Ecto neural progenitor cell (in vitro differentiated cells): Measurements from ENCODE around the gene POU2AF1.
"Not testable (repeated sequence)": the region's sequence is repeated elsewhere in the genome, so short reads cannot be mapped to it uniquely, and the experiment has no call there.

Source experiments
- DNase-seq: peaks from one replicate; pipeline ENCODE4 v3.0.0-alpha.2; 2018; ENCODE audit warnings: low spot score

The POU2AF1 gene

DNA sequence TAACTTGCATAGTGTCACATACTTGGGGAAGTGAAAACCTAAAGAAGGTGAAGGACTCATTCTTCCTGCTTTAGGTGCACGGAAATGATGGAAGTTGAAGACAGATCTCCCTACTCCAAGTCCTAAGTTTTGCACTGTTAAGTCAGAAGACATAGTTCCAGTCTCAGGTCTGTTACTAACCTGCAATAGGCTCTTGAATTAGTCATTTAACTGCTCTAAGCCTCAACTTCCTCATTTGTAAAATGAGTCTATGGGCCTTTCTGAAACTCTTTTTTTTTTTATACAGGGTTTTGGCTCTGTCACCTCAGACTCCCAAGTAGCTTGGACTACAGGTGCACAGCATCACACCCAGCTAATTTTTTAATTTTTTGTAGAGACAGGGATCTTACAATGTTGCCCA, 30.8 kb upstream of the POU2AF1 start:
- DNase-seq, result no peak

DNA sequence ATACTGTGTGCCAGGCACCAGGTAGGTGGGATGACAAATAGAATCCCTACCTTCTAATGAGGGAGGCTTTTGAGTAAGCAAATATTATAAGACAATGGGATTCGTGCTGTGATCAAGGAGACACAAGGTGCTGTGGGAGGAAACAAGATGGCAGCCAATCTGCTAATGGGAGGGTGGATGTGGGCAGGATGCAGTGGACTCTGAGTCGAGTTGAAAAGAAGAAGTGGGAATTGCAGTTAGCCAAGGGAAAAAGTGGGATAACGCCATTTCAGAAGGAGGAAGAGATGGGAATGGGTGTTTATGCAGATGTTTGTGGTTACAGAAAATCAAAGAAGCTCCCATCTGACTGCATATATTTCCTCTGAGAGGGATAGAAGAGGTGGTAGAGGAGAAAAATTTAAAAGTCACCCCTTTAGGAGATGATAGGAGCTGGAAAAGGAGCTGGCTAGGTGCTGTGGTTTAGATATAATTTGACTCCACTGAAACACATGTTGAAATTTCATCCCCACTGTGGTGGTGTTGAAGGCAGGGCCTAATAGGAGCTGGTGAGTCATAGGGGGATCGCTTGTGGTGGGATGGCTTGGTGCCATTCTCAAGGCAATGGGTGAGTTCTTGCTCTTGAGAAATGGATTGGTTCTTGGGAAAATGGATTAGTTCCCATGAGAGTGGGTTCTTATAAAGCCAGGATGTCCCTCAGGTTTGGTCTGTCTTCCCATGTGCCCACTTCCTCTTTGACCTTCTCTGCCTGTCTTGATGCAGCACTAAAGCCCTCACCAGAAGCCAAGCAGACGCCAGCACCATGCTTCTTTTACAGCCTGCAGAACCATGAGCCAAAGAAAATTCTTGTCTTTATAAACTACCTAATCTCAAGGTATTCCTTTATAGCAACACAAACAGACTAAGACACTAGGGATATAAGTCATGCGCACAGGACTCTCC, 30.0 kb upstream of the POU2AF1 start:
- DNase-seq, result no peak

DNA sequence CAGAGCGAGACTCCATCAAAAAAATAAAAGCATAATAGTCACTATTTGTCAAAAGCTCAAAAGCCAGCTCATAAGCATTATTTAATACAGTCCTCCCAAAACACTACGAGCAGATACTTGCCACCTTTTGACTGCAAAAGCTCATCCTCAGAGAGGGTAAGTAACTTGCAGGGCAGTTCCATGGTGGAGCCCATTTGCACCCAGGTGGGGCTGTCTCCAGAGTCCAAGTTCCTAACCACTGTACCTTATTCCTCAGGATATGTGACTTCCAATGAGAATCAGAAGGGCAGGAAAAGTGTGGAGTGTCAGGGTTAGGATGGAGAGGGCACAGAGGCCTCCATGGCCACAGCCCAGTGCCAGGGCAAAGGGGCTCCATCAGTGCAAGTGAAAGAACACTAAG, 28.6 kb upstream of the POU2AF1 start:
- no peak for DNase-seq

DNA sequence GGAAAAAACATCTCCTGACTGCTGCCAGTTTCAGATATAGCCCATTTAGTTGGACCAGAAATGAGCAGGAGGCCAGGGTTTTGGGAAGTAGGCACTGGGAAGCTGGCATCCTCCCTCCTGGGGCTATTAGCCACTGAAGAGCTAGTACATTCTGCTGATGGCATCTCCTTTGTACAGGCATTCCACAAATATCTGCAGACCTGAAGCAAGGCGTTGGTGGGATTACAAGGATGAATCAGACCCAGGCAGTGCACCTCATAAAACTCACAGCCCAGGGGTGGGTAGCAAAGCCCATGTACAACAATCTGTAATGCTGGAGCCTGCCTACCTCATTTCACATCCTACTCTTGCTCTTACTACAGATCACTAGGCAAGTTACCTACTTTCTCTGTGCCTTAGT, 27.5 kb upstream of the POU2AF1 start:
- no peak for DNase-seq

DNA sequence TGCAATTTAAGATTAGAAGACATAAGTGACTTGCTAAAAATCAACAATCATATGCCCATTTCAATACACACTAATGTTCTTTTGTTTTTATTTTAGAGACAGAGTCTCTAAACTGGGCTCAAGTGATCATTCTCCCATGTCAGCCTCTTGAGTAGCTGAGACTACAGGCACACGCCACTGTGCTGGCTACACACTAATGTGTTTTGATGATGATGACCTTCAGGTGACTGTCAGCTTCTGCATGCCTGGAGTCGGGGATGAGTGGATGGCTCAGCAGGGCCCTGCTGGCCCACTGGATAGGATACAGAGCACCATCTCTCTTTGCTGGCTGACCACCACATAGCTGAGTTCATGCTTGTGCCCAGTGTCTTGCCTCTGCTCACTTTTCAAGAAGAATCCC, 27.0 kb upstream of the POU2AF1 start:
- DNase-seq, result no peak

DNA sequence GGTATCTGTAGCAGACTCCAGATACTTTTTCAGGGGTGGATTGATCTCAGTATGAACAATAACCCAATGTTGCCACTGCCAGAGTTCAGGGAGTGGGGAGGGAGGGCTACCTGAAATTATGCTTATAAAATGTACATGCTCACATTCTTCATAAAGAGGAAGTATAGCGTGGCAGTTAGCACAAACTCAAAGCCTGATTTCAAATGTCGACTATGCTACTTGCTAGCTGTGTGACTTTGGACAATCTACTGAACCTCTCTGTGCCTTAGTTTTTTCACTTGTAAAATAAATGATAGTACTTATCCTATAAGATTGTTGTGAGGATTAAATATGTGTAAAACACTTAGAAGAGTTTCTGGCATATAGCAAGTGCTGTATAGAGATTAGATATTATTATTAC, 26.5 kb upstream of the POU2AF1 start:
- DNase-seq, result no peak

DNA sequence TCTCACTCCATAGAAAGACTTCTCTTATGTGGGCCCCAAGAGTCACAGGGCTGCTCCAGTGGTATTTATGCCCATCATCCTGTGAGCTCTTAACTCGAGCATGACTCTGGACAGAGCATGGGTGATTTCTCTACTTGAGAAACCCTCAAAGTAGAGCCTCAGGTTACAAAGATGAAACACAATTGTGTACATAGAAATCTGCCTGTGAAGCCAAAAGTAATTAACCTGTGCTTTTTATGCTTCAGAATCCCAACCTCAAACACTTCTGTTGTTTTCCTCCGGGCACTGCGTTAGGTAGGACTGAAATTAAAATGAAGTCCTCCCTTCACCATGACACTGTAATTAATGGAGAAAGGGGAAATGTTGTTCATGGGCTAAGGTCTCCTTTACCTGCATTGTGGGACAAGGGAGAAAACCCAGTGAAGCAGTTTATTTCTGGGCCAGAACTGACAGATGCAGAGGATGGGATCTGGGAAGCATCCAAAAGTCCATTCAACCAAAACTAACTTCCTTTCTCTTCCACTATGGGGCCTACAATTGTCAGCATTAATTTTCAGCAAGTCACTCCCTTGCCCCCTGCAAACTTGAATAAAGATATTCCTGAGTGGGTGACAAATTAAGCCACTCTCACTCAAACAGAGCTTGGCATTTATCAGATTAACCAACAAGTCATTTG, 24.1 kb upstream of the POU2AF1 start:
- DNase-seq, result no peak

DNA sequence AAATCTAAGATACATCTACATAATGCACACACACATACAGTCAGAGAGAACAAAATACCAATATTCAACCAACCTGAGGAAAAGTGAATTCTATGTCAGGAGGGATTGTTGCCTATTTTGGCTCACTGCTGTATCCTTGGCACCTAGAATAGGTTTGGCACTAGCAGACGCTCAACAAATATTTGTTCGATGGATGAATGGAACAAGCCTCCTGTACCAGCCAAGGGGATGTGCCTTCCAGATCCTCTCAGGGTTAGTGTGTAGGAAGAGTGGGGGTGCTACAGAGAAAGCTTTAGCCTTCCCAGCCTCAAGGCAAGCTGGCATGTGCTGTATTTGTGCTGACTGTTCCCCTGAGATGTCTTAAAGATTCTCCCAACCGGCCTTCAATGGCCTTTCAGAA, 23.3 kb upstream of the POU2AF1 start:
- no peak for DNase-seq

DNA sequence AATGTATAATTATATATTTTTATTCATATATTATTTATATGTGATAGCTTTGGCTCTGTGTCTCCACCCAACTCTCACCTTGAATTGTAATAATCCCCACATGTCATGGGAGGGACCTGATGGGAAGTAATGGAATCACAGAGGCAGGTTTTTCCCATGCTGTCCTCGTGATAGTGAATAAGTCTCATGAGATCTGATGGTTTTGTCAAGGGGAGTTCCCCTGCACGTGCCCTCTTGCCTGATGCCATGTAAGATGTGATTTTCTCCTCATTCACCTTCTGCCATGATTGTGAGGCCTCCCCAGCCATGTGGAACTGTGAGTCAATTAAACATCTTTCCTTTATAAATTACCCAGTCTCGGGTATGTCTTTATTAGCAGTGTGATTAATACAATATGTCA, 22.9 kb upstream of the POU2AF1 start:
- not testable (repeated sequence) for DNase-seq

DNA sequence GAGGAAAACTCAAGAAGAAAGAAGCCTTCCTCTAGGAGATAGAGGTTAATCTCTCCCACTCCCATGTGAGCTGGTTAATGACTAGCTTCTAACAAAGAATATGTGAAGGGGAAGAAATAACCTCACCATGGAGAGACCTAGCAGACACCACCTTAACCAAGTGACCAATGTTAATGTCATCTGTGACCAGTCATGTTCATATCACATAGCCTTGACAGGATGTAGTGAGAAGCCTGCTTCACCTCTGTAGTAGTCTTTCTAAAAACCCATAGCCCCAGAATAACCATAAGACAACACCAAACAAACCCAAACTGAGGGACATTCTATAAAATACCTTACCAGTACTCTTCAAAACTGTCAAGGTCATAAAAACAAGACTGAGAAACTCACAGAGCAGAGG, 21.5 kb upstream of the POU2AF1 start:
- DNase-seq, result no peak

DNA sequence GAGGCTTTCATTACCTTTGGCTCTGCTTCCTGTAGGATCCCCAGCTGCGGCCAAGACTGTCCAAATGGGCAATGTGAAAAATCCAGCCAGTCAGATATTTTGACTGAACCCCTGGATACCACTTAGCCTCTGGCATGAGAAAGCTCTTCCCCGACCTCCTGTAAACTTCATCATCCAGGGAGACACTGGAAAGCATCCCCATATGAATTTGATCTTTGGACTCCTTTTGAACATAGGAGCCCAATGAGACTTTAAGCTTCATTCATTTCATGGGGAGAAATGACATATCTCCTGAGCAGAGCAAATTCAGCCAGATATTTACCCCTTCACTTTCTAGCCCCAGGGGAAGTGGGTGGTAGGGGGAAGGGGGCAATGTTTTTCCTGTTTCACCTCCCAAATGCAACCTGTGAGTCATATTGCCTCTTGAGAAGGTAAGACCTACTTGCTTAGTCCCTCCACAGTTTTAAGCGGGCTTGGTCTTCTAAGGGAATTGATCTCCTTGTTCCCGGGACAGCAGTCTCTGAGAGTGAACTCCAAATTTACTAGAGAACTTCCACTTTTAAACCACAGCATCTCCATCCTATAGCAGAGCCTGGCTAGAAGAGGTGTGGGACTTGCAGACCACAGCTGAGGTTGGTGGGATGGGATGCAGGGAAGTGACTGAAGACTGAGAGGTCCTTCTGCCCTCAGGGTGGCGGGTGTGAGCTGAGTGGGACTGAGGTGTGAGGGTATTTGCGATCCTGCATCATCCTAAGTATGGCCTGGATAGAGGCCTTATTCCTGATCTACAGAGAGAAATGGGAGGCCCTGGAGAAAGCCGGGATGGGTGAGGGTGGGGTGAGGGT, 20.3 kb upstream of the POU2AF1 start:
- DNase-seq, result no peak

DNA sequence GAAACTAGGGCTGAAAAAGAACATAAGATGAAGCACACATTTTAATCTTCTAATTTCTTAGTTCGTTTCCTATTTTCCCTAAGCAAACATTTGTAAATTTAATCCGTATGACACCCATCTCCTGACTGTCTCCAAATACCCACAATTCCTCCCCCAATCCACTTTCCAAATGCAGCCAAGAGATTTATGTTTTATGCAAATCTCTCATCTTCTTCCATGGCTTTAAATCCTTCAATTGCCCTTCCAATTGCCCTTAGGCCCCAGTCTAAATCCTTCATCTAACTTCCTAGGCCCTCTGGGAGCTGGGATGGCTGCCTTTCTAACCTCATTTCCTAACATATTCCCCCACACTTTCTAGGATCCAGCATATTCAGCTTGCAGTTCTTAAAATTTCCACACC, 18.0 kb upstream of the POU2AF1 start:
- DNase-seq, result no peak

DNA sequence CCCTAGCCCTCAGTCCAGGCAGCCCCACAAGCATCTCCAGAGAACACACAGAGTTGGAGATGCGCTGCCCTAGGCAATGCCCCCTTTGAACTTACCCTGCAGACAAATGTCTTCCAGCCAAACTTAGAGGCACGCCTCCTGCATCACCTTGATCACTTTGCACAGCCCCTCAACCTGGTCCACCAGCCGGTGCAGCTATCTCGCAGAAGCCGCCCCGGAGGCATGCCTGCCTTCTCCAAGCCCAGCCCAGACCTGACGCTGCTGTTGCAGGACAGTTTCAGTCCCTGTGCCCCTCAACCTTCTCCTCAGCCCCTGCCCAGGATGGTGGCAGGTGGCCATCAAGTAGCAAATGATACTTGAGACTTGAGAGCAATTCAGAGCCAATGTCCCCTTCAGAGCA, 16.7 kb upstream of the POU2AF1 start:
- no peak for DNase-seq

DNA sequence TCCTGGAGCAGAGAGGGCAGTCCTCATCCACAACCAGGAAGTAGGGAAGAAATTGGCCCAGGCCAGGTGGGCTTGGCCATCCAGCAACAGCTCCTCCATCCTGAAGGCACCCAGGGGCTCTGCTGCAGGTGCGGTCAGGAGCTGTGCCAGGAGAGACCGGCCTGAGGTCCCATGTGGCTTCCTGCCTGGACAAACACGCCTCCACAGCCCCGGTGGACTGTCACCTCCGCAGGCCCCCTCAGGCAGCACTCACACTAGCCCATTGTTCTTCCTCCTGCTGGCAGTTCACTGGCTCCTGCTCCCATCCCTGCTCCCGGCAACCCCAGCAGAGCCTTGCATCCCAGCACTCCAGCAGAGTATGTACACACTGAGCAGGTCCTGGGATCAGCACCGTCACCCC, 16.0 kb upstream of the POU2AF1 start:
- DNase-seq, result no peak

DNA sequence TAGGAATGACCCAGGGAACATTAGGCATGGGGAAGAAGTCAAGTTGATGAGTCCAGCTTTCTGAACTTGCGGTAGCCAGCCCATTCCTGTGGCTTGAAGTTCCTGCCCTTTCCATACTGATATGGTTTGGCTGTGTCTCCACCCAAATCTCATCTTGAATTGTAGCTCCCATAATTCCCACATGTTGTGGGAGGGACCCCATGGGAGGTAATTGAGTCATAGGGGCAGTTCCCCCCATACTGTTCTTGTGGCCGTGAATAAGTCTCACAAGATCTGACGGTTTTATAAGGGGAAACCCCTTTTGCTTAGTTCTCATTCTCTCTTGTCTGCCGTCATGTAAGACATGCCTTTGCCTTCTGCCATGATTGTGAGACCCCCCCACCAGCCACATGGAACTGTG, 15.1 kb upstream of the POU2AF1 start:
- not testable (repeated sequence) for DNase-seq

DNA sequence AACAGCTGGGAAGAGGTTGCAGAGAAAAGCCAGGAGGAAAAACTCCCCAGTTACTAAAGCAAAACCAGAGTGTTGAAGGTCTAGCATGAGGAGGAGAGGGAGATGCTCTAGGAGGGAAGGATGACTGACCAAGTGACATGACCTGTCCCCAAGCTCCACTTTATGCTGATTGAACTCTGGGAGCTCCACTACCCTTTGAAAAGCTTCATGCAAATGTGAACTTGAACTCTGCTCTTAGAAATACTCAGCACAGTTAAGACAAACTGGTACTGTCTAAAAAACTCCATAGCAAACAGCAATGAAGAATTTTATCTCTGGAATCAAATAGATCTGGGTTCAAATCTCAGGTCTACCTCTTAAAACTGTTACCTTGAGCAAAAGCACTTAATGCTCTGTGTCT, 14.5 kb upstream of the POU2AF1 start:
- no peak for DNase-seq

DNA sequence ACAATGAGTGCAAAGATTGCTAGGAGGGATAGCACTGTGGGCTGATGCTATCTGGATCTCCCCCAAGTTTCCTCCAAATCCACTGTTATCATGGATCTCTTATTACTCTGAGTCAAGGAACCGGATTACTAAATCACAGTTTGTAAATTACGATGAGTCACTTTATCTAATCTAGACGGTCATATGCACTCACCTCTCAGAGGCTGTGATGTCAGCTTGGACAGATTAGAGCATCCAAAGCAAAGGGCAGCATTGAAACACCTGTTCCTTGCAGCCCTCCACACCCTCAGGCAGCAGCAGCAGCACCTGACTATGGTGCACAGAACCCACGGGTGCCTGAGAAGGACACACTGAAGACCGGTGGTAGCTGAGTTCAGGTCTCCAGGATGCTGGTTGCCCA, 14.0 kb upstream of the POU2AF1 start:
- DNase-seq, result no peak

DNA sequence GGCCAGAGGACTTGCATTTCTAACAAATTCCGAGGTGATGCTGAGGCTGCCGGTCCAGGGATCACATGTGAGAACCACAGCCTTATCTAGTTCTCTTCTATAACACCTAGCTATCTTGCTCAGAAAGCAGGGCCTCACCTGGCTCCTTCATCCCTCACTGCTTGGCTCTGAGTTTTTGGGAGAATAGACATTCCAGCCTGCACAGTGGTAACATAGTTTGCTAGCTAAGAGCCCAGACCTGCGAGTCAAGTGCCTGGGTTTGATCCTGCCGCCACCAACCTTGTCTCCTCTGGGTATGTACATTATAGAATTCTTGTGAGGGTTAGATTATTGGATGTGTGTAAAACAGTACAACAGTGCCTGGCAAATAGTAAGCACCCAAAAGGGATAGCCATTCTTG, 13.5 kb upstream of the POU2AF1 start:
- DNase-seq, result no peak

DNA sequence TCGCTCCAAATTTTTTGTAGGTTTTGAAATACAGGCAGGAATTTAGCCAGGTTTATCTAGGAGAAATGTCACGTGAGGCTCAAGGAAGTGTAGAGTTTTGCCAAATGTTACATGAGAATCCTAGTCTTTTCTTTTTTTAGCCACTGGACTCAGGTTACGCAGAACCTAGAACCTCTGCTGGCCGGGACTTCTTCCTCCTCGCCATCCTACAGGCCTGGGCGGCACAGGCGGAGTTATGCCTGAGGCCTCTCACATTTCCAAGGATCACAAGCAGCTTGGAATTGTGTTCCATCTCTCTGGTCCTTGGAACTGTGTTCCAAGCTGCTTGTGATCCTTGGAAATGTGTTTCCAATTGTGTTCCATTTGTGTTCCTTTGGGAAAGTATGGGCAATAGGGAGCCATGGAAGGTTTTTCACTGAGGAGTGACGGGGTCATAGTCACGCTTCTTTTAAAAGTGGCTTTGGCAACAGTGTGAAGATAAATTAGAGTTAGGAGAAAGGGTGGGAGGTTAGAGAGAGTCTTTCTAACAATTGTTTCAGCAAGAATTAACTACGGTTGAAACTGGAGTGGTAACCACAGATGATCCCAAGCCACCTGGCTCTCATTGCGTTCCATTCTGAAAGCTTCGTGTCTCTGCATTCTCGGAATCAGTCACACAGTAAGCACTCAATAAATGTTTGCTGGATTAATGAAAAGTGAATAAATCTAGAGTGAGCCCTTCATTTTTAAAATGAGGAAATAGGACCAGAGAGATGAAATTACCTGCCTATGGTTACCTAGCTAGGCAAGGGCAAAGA, 12.5 kb upstream of the POU2AF1 start:
- no peak for DNase-seq

DNA sequence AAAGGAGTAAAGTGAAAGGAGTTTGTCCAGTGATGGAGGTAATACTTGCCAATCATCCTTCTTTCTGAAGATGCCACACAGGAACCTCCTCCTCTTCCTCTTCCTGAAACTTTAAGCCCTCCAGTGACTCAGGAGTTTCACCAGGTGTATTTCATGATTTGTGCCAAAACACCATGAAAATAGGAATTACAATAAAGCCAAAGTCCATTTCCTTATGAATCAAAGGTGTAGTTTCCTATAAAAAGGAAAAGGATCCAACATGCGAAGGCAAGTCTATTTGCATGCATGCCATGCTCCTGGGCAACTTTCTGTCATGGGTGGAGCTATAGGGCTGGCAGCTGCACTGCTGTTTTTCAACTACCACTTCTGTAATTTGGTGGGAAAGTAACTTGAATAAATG, 9.8 kb upstream of the POU2AF1 start:
- no peak for DNase-seq

DNA sequence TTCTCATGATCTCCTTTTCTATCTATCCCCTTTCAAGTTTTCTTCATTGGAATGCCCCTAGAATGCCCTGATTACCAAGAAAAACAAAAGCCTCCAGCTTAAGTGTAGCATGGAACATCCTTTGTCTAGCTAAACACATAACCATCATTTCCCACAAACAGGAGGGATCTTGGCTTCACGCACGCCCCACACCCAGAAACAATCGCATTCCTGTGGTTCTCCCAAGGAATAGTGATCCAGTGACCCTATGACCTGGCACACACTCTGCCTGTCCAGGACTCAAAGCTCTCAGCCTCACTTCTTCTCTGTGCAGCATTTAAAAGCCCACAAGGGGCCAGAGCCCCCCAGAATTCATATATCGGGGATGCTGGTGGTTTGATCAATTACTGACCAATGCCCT, 9.3 kb upstream of the POU2AF1 start:
- DNase-seq, result no peak

DNA sequence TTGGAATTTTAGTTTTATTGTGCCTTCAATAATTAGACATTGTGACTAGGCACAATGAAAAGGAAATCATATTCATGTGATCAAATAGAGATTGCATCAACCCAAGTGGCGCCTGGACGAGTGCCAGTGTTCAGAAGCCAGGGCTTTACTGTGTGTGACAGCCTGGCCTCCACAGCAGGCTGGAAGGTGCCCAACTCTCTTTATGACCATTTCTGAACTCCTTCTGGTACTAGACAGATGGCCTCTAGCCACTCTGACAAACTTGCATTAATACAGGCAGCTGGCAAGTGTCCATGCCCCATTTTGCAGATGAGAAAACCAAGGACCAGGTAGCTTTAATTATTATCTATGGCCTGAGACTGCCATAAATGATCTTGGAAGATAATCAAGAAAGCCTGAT, 8.3 kb upstream of the POU2AF1 start:
- DNase-seq, result no peak
